SW480 (cell line): ENCODE results near the gene CABLES1.
A peak's percentile ranks its signal among the peaks of the same experiment; 100 is the strongest.
"Not testable (repeated sequence)": the region's sequence is repeated elsewhere in the genome, so short reads cannot be mapped to it uniquely, and the experiment has no call there.

Source experiments
- DNase-seq: peaks from one replicate; pipeline ENCODE4 v3.0.0-alpha.2; 2016; ENCODE audit warnings: low spot score

The CABLES1 gene

DNA sequence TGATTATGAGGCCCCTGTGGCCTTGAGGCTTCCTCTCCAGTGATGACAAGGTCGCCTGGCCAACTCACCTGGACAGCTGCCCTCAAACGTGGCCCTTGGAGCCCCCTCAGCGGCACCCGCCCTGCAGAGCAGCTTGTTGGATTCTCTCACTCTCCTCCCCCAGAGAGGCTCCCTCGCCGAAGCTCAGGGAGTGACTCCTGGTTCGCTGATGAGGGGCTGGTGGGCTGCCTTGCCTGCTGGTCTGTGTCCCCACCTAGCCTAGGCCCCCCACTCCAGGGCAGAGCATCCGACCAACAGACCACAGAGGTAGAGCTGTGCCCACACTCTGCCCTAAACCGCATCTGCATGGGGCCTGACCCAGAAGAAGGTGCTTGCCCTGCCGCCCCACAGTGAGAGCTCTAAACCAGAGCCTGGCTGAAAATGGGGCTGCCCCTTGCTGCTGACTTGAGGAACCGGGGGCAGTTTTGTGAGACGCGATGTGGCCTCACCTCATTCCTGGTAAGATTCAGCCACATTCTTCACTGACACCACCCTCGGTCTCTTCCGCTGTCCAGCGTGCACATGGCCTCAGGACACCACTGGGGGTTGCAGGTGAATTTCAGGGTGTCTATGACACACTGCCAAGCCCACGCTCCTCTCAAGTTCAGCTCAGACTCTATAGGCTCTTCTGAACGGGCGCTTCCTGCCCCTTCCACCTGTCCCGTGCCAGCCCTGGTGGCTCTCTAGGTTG lies 131.6 kb downstream of the CABLES1 start:
- DNase-seq = no peak

- DNase-seq = no peak
These were observed 132.1 kb downstream of the CABLES1 start for GRCh38 chr18:23267447-23267776.

DNA sequence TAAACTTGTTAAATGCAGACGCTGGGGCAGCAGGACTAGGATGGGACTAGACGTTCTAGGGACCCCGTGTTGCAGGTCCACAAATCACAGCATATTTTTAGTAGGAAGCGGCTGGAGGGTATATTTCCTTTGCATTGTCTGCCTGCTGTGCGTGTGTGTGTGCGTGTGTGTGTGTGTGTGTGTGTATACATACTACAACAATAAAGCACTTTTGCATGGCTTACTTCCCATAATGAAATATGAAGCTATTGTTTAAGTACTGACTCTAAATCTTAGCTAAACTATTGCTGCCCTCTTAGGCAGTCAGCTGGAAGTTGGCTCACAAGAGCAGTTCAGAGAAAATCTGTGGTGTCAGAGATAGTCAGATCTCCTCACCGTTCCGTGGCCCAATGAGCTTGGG lies 133.4 kb downstream of the CABLES1 start:
- DNase-seq = no peak

GRCh38 chr18:23269068-23269467 lies 133.8 kb downstream of the CABLES1 start:
- not testable (repeated sequence) for DNase-seq

GRCh38 chr18:23269928-23270327 lies 134.6 kb downstream of the CABLES1 start:
- DNase-seq = no peak

GRCh38 chr18:23270986-23271680 lies 135.8 kb downstream of the CABLES1 start:
- DNase-seq = no peak

GRCh38 chr18:23272498-23273232 lies 137.4 kb downstream of the CABLES1 start:
- DNase-seq = no peak

DNA sequence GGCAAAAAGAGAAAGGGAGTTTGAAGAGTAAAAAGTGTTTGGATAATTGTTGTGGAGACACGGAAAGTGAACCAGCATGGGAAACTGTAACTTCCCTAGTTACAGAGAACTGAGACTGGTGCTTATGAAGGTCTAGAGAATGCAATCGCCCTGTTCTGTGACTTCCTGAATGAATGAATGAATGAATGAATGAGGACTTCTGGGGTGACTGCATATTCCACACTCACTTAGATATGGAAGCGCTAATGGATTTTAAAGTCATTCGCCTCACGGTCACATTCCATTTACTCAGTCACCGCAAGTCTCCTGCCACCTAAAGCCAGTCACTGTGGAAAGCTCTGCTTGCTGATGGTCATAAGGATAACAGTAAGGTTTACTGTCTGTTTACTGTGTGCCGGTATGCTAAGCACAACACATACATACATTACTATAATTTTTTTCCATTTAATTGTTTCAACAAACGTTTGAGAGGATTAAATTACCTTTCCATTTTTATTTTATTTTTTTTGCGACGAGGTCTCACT lies 138.2 kb downstream of the CABLES1 start:
- DNase-seq = no peak

- DNase-seq = no peak
These were observed 139.6 kb downstream of the CABLES1 start for GRCh38 chr18:23274638-23275482.

DNA sequence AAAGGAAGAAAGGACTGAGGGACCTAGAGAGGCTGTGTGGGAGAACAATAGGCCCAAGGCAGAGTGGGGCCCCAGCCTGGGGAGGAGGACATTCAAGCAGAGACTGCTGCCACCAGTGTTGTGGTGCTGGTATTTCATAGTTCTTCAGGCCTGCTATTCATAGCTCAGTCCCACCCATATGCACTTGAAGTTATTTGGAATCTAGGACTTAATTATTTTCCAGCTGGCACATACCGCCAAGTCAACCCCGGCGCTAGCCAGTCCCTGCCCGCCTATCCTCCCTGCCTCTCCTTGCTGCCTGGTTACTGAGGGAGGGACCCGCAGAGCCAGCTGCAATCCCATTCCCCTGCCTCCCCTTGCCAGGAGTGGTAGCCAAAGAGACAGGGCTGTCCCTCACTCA lies 141.2 kb downstream of the CABLES1 start:
- DNase-seq = no peak

DNA sequence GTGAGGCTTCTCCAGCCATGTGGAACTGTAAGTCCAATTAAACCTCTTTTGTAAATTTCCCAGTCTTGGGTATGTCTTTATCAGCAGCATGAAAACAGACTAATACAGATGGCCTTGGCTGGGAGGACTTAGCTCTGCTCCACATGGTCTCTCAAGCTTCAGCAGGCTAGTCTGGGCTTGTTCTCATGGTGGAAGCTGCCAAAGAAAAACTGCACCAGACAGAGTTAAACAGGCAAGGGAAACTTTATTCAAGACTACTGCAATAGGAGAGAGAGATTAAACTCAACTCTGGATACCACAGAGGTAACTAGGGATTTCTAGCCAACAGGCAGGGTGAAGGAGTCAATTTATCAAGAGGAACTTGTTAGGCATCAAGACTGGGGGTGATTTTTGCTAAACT lies 142.1 kb downstream of the CABLES1 start:
- DNase-seq = no peak

- DNase-seq = no peak
These were observed 144.6 kb downstream of the CABLES1 start for GRCh38 chr18:23279931-23280330.

DNA sequence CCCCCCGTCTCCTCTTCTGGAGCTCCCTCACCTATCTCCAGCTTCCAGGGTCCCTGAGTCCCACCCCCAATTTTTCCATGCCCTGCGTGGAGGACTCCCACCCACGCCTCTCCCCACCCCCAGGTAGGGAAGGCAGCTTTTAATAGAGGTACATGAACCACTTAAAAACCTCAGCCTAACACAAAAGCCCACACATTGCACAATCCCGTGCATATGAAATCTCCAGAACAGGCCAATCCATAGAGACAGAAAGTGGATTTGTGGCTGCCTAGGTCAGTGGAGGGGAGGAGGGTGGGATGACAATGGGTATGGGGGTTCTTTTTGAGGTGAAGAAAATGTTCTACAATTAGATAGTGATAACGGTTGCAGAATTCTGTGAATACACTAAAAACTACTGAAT lies 145.6 kb downstream of the CABLES1 start:
- no peak for DNase-seq

DNA sequence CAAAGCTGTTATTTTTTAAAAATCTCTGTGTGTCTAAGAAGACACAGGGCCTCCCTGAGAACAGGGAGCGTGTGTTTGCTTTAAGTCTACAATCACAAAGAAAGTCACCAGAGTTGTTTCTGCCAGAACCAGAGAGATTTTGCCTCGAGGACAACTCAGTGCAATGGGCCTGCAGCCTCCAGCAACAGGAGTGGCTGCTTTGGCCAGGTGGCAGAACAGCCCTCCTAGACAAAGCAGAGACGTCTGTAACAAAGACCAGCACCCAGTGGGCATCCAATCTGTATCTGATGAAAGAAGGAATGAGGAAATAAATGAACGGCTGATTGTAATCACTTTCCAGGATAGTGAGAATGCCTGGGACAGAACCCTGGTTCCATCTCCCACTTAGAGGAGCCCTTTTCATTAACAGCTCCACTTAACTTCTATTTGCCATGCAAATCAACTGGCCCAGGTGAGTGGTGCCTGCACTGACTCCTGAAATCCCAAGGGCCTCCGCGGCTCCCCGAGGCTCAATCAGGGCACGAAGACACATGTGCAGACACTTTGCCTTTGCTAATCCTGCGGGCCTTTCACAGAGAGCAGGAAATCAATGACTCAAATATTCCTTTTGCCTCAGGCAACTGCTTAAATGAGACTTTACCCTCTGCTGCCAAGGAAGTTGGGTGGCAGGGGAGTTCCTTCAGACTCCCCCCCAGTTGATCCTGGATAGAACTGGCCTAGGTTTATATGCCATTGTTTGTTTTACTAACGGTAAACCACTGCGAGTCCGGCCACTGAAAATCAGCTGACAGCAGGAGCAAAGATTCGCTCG lies 146.5 kb downstream of the CABLES1 start:
- no peak for DNase-seq

DNA sequence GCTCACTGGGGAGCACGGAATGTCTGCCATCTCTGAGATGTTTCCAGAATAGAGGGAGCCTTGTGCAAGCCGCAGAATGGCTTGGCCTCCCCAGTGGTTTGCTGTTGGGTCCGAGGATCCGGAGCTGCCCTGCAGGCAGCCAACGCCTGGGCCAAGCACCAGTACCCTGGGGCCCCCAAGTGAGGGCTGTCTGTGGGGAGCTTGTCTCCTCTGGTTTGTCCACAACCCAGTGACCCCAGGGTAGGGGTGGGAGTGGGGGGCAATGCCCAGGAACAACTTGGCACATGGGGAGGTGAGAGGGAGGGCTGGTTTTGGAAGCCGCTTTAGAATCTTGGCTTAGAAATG lies 147.1 kb downstream of the CABLES1 start:
- no peak for DNase-seq

DNA sequence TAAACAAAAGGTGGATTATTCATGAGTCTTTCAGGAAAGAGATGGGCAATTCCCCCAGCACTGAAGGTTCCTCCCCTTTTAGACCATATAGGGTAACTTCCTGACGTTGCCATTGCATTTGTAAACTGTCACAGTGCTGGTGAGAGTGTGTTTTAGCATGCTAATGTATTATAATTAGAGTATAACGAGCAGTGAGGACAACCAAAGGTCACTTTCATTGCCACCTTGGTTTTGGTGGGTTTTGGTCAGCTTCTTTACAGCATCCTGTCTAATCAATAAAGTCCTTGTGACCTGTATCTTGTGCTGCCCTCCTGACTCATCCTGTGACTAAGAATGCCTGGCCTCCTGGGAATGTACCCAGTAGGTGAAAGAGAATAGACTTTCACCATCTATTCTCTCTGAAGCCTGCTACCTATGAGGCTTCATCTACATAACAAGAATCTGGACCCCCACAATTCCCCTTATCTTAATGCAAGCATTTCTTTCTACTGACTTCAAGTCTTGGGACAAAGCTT lies 148.7 kb downstream of the CABLES1 start:
- DNase-seq = peak; percentile 81

DNA sequence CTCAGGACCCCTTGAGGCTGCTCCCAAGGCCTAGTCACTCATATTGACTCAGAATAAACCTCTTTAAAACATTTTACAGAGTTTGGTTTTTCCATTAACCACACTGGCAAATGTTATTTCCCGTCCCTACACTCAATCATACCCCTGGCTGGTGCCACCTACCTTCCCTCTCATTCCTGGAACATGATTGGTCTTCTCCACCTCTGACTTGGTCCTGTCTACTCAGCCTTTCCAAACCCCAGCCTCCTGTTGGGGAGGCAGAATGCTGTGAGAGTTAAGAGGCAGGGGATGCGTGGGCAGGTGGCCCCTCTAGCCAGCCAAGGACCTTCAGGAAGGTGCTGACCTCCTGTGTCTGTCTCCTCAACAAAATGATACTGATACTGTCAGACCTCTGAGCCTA lies 149.3 kb downstream of the CABLES1 start:
- DNase-seq = no peak

- not testable (repeated sequence) for DNase-seq
These were observed 150.3 kb downstream of the CABLES1 start for GRCh38 chr18:23285581-23285980.

- DNase-seq = peak; percentile 11
These were observed 156.3 kb downstream of the CABLES1 start for GRCh38 chr18:23291456-23292205.

- DNase-seq = no peak
These were observed 165.0 kb downstream of the CABLES1 start for GRCh38 chr18:23300231-23300805.
